ENCODE measurements around the gene PIGB.

DNA sequence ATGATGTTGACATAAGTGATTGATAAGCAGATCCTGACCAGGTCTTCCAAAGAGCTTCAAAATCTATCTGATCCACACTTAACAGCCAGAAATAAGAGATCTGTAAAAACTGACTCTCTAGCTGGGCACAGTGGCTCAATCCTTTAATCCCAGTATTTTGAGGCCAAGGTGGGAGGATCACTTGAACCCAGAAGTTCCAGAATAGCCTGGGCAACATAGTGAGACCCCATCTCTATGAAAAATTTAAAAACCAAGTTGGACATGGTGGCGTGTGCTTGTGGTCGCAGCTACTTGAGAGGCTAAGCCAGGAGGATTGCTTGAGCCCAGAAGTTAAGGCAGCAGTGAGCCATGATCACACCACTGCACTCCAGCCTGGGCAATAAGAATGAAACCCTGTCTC is 43.6 kb downstream of the PIGB start:
- TF ChIP-seq, protein P1, sequence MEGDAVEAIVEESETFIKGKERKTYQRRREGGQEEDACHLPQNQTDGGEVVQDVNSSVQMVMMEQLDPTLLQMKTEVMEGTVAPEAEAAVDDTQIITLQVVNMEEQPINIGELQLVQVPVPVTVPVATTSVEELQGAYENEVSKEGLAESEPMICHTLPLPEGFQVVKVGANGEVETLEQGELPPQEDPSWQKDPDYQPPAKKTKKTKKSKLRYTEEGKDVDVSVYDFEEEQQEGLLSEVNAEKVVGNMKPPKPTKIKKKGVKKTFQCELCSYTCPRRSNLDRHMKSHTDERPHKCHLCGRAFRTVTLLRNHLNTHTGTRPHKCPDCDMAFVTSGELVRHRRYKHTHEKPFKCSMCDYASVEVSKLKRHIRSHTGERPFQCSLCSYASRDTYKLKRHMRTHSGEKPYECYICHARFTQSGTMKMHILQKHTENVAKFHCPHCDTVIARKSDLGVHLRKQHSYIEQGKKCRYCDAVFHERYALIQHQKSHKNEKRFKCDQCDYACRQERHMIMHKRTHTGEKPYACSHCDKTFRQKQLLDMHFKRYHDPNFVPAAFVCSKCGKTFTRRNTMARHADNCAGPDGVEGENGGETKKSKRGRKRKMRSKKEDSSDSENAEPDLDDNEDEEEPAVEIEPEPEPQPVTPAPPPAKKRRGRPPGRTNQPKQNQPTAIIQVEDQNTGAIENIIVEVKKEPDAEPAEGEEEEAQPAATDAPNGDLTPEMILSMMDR (IDR thresholded peaks at IDR 0.05): no peak
- TF ChIP-seq POLR2A (IDR thresholded peaks at IDR 0.05): no peak
